Measurements from ENCODE around the gene GALNT17.

- TF ChIP-seq GATA2 (IDR thresholded peaks at IDR 0.05; ENCODE audit: low read depth, low read length) (no peak), GATA3 (IDR thresholded peaks at IDR 0.05; ENCODE audit: low read depth, low read length) (no peak)
These were observed 179.6 kb downstream of the GALNT17 start for GRCh38 chr7:71311576-71311975.

All from SH-SY5Y (cell line).